NOMO-1 treated with DMSO at 0.1 percent for 48 hours (cell line): ENCODE data around the gene HOXD10.

Source experiments
- DNase-seq: peaks from one replicate; lab custom pipeline; 2025; ENCODE audit not compliant: unreplicated experiment; lab: John Stamatoyannopoulos, UW

The HOXD10 gene

GRCh38 chr2:176082824-176083751 lies 33.5 kb upstream of the HOXD10 start:
- no peak for DNase-seq

- no peak for DNase-seq
Measured at GRCh38 chr2:176083796-176084261, 32.7 kb upstream of the HOXD10 start, which contains the start of gene EVX2. Gene EVX2, minus strand, starts transcription at chr2:176083962. Its CDS starts 186 bp downstream, at chr2:176083776.

GRCh38 chr2:176084611-176085119 lies 31.9 kb upstream of the HOXD10 start:
- no peak for DNase-seq

GRCh38 chr2:176085120-176085788 lies 31.3 kb upstream of the HOXD10 start:
- no peak for DNase-seq

- no peak for DNase-seq
Measured at GRCh38 chr2:176085861-176086771, 30.5 kb upstream of the HOXD10 start.

GRCh38 chr2:176087330-176088047 lies 29.1 kb upstream of the HOXD10 start:
- no peak for DNase-seq

GRCh38 chr2:176088048-176088936 lies 28.3 kb upstream of the HOXD10 start:
- DNase-seq, result peak; percentile 27

- no peak for DNase-seq
Measured at GRCh38 chr2:176088937-176089842, 27.4 kb upstream of the HOXD10 start.

- DNase-seq, result no peak
Measured at GRCh38 chr2:176089843-176090395, 26.7 kb upstream of the HOXD10 start.

- DNase-seq, result no peak
Measured at GRCh38 chr2:176090862-176091261, 25.7 kb upstream of the HOXD10 start.

- peak; percentile 12 for DNase-seq
Measured at GRCh38 chr2:176091329-176092258, 25.0 kb upstream of the HOXD10 start.

GRCh38 chr2:176092270-176093144 lies 24.1 kb upstream of the HOXD10 start, which contains the start of gene HOXD13:
Gene HOXD13, plus strand, starts transcription at chr2:176092721. Its CDS starts 170 bp downstream, at chr2:176092891.
- DNase-seq, result no peak

- no peak for DNase-seq
Measured at GRCh38 chr2:176093145-176093897, 23.3 kb upstream of the HOXD10 start.

GRCh38 chr2:176093898-176094249 lies 22.7 kb upstream of the HOXD10 start:
- DNase-seq, result no peak

GRCh38 chr2:176094349-176094748 lies 22.2 kb upstream of the HOXD10 start:
- no peak for DNase-seq
